Stimulated activated naive CD4-positive, alpha-beta T cell treated with Interleukin-2 at 50 U/mL for 16 hours (primary cell): ENCODE measurements around the gene WHRN.

Source experiments
- DNase-seq: peaks from one replicate; lab custom pipeline; 2025; lab: John Stamatoyannopoulos, UW

WHRN gene

DNA sequence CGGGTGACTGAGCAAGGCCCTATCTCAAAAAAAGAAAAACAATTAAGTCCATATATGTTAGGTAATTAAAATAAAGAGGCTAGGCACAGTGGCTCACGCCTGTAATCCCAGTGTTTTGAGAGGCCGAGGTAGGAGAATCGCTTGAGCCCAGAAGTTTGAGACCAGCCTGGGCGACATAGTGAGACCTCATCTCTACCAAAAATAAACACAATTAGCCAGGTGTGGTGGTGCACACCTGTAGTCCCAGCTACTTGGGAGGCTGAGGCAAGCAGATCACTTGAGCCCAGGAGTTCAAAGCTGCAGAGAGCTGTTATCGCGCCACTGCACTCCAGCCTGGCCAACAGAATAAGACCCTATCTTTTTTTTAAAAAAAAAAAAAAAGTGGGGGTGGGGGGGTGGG lies 12.3 kb downstream of the WHRN start:
- DNase-seq: no peak

GRCh38 chr9:114491430-114492003 lies 13.8 kb downstream of the WHRN start:
- DNase-seq: no peak

- DNase-seq: no peak
Observed at GRCh38 chr9:114489928-114490327, 15.3 kb downstream of the WHRN start.

- no peak for DNase-seq
Observed at GRCh38 chr9:114488398-114489129, 16.7 kb downstream of the WHRN start.

- DNase-seq: peak; percentile 32
Observed at GRCh38 chr9:114487607-114488300, 17.5 kb downstream of the WHRN start.

- no peak for DNase-seq
Observed at GRCh38 chr9:114486205-114486963, 18.9 kb downstream of the WHRN start.

GRCh38 chr9:114484854-114485443 lies 20.3 kb downstream of the WHRN start:
- DNase-seq: peak; percentile 51

DNA sequence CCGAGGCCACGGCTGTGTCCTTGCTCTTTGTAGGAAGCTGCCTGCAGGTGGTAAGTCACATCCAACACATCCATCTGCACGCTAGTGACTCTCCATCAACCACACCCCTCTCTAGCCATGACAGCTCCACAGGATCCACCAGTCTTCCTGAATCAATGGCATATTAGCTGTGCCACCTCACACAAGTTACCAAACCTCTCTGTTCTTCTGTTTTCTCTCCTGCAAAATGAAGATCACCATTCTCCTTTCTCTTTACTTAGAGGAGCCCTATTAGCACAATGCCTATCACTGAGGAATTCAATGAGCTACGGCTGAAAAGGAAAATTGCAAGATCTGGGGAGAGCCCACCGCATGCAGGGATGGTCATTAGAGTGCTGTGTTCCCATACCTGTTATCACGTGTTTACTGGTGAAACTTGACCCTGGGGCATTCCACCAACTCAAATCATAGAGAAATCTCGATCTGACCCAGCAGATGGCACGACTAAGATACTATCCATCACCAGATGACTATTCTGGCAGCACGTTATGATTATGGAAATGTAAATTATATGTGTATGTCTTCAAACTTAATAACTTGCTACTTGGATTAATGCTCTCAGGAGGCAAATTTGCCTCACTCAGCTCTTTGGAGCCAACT lies 20.9 kb downstream of the WHRN start:
- DNase-seq: no peak

GRCh38 chr9:114483499-114483898 lies 21.8 kb downstream of the WHRN start:
- no peak for DNase-seq

- DNase-seq: no peak
Observed at GRCh38 chr9:114482593-114482992, 22.7 kb downstream of the WHRN start.

GRCh38 chr9:114481789-114482188 lies 23.5 kb downstream of the WHRN start:
- no peak for DNase-seq

GRCh38 chr9:114480746-114481435 lies 24.4 kb downstream of the WHRN start:
- DNase-seq: no peak

- DNase-seq: no peak
Observed at GRCh38 chr9:114478871-114479270, 26.4 kb downstream of the WHRN start.

GRCh38 chr9:114478459-114478858 lies 26.8 kb downstream of the WHRN start:
- no peak for DNase-seq

- no peak for DNase-seq
Observed at GRCh38 chr9:114477642-114478041, 27.6 kb downstream of the WHRN start.

DNA sequence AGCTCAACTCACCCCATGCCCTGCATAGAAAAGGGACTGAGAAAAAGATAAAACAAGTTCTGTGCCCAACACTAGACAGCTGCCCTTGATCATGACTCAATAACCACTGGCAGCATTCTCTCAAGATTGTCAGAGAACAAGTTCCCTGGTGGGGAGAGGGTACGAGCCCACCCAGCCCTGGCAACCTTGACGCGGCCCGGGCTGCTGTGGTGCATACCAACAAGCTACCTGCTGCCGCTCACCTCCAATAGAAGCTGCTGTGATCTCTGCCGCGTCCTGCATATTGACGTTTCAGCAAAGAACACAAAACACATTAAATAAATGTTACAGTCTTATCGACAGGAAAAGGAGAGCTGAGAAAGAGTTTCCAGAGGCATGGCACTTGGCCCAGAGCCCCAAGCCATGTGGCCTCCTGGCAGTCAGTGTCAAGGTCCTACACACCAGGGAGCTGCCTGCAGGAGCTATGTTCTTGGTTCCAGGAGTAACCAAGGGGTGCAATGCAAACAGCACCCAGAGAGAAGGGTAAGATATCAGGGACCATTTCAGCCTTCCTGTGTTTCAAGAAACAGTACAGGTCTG lies 28.3 kb downstream of the WHRN start:
- no peak for DNase-seq

DNA sequence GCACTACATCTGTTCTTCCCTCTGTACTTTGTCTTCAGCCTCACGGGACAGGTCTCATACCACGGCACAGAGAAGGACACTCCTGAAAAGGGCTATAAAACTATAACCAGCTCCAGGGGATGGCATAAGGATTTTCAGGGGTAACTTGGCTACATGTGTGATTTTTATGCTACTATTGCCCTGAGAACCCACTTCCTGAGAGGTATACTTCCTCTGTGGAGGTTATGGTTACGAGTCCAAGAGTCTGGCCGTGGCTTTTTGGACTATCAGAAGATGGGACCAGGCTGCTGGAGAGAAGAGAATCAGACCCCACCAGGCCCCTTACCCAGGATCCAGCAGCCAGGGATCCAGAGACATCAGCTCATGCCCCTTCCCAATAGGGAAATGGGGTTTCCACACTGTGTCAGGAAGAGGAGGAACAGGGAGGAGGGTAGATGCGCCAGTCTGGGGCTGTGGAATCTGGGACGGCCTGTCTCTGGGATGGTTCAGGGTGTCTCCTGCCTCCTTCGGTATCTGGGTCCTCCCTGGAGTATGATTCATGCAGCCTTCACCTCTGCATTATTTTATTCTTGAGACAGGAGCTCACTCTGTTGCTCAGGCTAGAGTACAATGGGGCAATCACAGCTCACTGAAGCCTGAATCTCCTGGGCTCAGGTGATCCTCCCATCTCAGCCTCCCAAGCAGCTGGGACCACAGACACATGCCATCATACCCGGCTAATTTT lies 29.7 kb downstream of the WHRN start:
- DNase-seq: no peak

- no peak for DNase-seq
Observed at GRCh38 chr9:114474425-114474824, 30.8 kb downstream of the WHRN start.

- DNase-seq: no peak
Observed at GRCh38 chr9:114473447-114473801, 31.8 kb downstream of the WHRN start.
